Thoracic aorta endothelial cell (primary cell): ENCODE results near the gene HCFC2. TPM values are rescaled to one million over a fixed set of nuclear protein-coding genes. Genes with fewer than 3 reads are reported as not detected.

ENCODE experiments used
- small RNA-seq: library from RNA; depleted of rRNA; stranded (forward); fragments of <200 nt; gene quantifications from one replicate; pipeline ENCODE3, GENCODE V24; 2012
- total RNA-seq: library from RNA; depleted of rRNA; stranded (reverse); fragments of >200 nt; gene quantifications from 2 replicates; pipeline ENCODE4 v1.2.3, GENCODE V29; 2012

HCFC2 gene
- 19.5 and 22.5 TPM in 2 replicates for total RNA-seq

GRCh38 chr12:104064031-104064841 lies at the start of gene HCFC2:
HCFC2 (plus strand) TSS chr12:104064531; CDS start chr12:104064561, 30 bp downstream.

GRCh38 chr12:104049903-104050356 lies 14.4 kb upstream of the HCFC2 start, which contains the start of gene GLT8D2:
GLT8D2 (minus strand) TSS chr12:104050187; CDS start chr12:104019648, 30,539 bp downstream.

GRCh38 chr12:104137902-104138796 lies 73.8 kb downstream of the HCFC2 start, which contains the start of gene NFYB:
NFYB (minus strand) TSS chr12:104138210; CDS start chr12:104135453, 2,757 bp downstream.

Small RNAs within 50 kb of the gene (small RNA-seq; reads per million reads assigned to genes)
- not detected for gene RNA5SP370

Other genes with a start within 250 kb of the HCFC2 start
- 6.3 and 9.3 TPM in 2 replicates for gene NT5DC3, start 223.3 kb upstream of the HCFC2 start, total RNA-seq
- gene HSP90B1, start 134.1 kb upstream of the HCFC2 start, total RNA-seq = 800 and 928 TPM in 2 replicates
- gene TDG, start 98.7 kb upstream of the HCFC2 start, total RNA-seq = 46.0 and 50.7 TPM in 2 replicates
- gene GLT8D2, start 14.3 kb upstream of the HCFC2 start, total RNA-seq = 2.2 and 2.8 TPM in 2 replicates
- gene NFYB, start 73.7 kb downstream of the HCFC2 start, total RNA-seq = 23.6 and 28.5 TPM in 2 replicates
- gene TXNRD1, start 151.2 kb downstream of the HCFC2 start, total RNA-seq = 966 and 987 TPM in 2 replicates
- gene EID3, start 239.2 kb downstream of the HCFC2 start, total RNA-seq = 35.5 and 38.6 TPM in 2 replicates